HS-5 (cell line): ENCODE measurements around the gene CASR.
"Not testable (repeated sequence)": the region's sequence is repeated elsewhere in the genome, so short reads cannot be mapped to it uniquely, and the experiment has no call there.

Source experiments
- DNase-seq: peaks from one replicate; pipeline ENCODE4 v3.0.0-alpha.2; 2012; ENCODE audit warnings: low read depth

The CASR gene, protein sequence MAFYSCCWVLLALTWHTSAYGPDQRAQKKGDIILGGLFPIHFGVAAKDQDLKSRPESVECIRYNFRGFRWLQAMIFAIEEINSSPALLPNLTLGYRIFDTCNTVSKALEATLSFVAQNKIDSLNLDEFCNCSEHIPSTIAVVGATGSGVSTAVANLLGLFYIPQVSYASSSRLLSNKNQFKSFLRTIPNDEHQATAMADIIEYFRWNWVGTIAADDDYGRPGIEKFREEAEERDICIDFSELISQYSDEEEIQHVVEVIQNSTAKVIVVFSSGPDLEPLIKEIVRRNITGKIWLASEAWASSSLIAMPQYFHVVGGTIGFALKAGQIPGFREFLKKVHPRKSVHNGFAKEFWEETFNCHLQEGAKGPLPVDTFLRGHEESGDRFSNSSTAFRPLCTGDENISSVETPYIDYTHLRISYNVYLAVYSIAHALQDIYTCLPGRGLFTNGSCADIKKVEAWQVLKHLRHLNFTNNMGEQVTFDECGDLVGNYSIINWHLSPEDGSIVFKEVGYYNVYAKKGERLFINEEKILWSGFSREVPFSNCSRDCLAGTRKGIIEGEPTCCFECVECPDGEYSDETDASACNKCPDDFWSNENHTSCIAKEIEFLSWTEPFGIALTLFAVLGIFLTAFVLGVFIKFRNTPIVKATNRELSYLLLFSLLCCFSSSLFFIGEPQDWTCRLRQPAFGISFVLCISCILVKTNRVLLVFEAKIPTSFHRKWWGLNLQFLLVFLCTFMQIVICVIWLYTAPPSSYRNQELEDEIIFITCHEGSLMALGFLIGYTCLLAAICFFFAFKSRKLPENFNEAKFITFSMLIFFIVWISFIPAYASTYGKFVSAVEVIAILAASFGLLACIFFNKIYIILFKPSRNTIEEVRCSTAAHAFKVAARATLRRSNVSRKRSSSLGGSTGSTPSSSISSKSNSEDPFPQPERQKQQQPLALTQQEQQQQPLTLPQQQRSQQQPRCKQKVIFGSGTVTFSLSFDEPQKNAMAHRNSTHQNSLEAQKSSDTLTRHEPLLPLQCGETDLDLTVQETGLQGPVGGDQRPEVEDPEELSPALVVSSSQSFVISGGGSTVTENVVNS

GRCh38 chr3:122183521-122183892 is at the start of gene CASR:
Gene CASR, plus strand, starts transcription at chr3:122183668. Its CDS starts 70,522 bp downstream, at chr3:122254190.
- no peak for DNase-seq

- DNase-seq, result no peak
These were observed 37.0 kb upstream of the CASR start for GRCh38 chr3:122146466-122146865.

GRCh38 chr3:122148941-122149627 is 34.4 kb upstream of the CASR start:
- no peak for DNase-seq

GRCh38 chr3:122151480-122151879 is 32.0 kb upstream of the CASR start:
- peak; percentile 56 for DNase-seq

GRCh38 chr3:122164983-122165382 is 18.5 kb upstream of the CASR start:
- not testable (repeated sequence) for DNase-seq

DNA sequence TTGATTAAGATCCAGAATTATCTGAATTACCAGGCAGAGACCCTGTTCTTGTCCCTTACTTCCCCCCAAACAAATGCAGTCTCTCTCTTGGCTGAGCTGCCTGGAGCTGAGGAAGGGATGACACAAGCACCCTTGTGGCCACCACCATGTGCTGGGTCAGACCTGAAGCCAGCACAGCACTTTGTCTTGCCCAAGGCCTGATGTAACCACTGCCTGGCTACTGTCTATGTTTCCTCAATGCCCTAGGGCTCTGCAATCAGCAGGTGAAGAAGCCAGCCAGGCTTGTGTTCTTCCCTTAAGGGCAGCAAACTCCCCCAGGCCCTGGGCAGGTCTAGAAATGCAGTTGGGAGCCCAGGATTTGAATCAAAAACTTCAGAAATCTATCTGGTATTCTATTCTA is 15.8 kb upstream of the CASR start:
- DNase-seq, result no peak

- no peak for DNase-seq
These were observed 15.4 kb upstream of the CASR start for GRCh38 chr3:122168044-122168443.

GRCh38 chr3:122169911-122170310 is 13.6 kb upstream of the CASR start:
- DNase-seq, result no peak

- not testable (repeated sequence) for DNase-seq
These were observed 12.1 kb upstream of the CASR start for GRCh38 chr3:122171361-122171760.

- no peak for DNase-seq
These were observed 4.8 kb upstream of the CASR start for GRCh38 chr3:122178711-122179110.

GRCh38 chr3:122183893-122184590 is 574 bp downstream of the CASR start:
- DNase-seq, result no peak

GRCh38 chr3:122184591-122184929 is 1.1 kb downstream of the CASR start:
- DNase-seq, result no peak

DNA sequence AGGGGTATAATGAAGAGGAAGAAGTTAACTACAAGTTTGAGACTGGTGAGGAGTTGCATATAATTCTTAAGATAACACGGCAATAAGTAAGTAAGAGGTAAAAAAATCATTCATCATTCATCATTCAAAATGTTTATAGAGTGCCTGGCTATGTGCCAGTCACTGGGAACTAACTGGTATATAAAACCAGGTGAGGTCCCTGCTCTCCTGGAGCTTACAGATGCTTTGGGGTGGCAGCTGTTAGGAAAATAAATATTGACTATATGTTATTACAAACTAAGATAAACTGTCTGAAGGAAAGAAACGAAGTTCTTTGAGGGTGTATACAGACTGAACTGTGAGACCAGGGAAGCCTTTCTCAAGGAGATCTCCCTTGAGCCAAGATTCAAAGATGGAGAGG is 2.9 kb downstream of the CASR start:
- no peak for DNase-seq

DNA sequence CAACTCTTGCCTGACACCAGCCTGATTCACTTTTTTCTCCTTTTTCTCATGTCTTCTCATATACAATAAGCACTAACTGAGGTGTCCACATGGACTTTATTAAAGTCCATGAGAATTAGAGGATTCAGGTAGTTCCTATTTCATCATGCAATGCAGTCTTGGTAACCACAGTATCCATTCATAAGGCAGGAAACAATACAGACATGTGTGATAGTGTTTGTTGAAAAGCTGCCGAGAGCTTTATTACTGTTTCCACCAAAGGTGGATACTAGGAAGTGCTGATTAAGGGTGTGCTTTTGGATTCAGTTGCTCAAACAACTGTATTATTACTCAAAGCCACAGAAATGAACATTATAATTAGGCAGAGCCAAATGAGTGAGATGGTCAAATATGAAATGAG is 5.3 kb downstream of the CASR start:
- no peak for DNase-seq

DNA sequence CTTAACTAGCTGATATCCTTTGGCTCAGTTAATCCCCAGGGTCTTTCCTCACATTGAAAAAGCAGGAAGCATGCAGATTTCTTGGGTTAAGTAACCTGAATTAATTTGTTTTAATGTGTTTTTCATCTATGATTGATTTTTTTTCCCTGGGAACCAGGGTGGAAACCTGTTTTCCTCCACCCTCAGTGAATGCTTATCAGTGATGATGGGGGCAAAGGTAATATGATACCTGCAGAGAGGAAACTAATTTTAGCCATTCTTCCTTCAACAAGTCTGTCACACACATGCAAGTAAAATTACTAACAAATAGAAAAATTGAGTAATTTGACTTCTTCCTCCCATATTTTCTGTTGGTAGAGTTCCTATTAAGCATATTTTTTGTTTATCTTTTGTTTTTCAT is 5.9 kb downstream of the CASR start:
- DNase-seq, result no peak

DNA sequence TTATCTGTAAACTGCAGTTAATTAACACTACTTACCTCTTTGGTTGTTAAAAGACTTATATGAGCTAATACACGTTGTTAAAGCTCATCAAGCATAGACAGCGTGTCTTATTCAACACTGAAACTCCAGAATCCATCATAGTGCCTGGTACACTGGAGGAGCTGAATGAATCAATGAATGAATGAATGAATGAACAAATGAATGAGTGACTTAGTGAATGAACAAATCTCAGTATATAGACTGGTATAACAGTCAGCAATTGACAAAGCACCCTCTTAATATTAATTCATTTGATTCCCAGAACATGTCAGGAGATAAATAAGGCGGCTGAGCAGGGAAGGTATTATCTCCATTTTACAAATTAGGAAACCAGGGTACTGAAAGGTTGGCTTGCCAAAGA is 7.1 kb downstream of the CASR start:
- DNase-seq, result no peak

GRCh38 chr3:122198966-122199365 is 15.5 kb downstream of the CASR start:
- no peak for DNase-seq

DNA sequence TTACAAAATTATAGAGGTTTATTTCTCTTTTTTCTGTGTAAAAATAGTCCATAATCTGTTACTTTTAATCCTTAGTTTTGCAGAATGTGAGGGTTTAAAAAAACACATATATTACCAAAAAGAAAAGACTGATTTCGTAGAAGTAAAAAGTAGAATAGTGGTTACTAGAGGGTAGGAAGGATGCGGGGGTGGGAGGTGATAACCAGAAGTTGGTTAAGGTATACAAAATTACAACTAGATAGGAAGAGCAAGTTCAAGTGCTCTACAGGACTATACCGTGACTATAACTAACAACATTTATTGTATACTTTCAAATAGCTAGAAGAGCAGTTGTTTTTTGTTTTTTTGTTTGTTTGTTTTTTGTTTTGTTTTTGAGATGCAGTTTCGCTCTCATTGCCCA is 16.1 kb downstream of the CASR start:
- DNase-seq, result no peak

- no peak for DNase-seq
These were observed 17.2 kb downstream of the CASR start for GRCh38 chr3:122200661-122201060.

DNA sequence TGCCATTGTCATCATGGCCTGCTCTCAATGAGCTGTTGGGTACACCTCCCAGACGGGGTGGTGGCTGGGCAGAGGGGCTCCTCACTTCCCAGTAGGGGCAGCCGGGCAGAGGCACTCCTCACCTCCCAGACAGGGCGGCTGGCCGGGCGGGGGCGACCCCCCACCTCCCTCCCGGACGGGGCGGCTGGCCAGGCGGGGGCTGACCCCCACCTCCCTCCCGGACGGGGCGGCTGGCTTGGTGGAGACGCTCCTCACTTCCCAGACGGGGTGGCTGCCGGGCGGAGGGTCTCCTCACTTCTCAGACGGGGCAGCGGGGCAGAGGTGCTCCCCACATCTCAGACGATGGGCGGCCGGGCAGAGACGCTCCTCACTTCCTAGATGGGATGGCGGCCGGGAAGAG is 18.0 kb downstream of the CASR start:
- DNase-seq, result not testable (repeated sequence)

- no peak for DNase-seq
These were observed 25.1 kb downstream of the CASR start for GRCh38 chr3:122208579-122208978.

DNA sequence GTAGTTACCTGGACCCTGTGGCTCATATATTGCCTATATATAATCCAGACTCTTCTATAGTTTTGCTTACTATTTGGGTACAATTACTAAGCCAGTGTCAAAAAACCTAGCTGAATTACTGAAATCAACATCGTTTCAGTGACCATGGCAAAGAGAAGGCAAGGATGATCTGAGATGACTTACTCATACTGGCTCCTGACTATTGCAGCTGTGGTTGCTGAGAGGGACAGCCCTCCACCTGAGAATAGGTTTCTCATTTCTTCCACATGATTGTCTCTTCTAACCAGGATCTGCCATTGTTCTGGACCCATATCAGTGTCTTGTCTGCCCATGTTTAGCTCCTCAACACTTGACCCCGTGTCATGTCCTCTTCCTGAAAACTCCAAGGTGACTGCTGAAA is 30.2 kb downstream of the CASR start:
- DNase-seq, result no peak
